SKM-1 (cell line): ENCODE measurements around the gene DYNC2H1.
A peak's percentile ranks its signal among the peaks of the same experiment; 100 is the strongest.
"Not testable (repeated sequence)": the region's sequence is repeated elsewhere in the genome, so short reads cannot be mapped to it uniquely, and the experiment has no call there.

Experiments used
- DNase-seq: peaks from one replicate; lab custom pipeline; 2025; ENCODE audit not compliant: unreplicated experiment; lab: John Stamatoyannopoulos, UW

The DYNC2H1 gene

GRCh38 chr11:103358251-103358650, 249.0 kb downstream of the DYNC2H1 start:
- no peak for DNase-seq

GRCh38 chr11:103359216-103359615, 250.0 kb downstream of the DYNC2H1 start:
- no peak for DNase-seq

- DNase-seq, result no peak
Measured at GRCh38 chr11:103364687-103365086, 255.5 kb downstream of the DYNC2H1 start.

GRCh38 chr11:103367650-103368049, 258.4 kb downstream of the DYNC2H1 start:
- DNase-seq, result no peak

GRCh38 chr11:103368145-103368544, 258.9 kb downstream of the DYNC2H1 start:
- DNase-seq, result no peak

GRCh38 chr11:103370076-103370475, 260.9 kb downstream of the DYNC2H1 start:
- DNase-seq, result peak; percentile 65

- no peak for DNase-seq
Measured at GRCh38 chr11:103372906-103373305, 263.7 kb downstream of the DYNC2H1 start.

GRCh38 chr11:103374227-103374626, 265.0 kb downstream of the DYNC2H1 start:
- DNase-seq, result not testable (repeated sequence)

- no peak for DNase-seq
Measured at GRCh38 chr11:103378931-103379330, 269.7 kb downstream of the DYNC2H1 start.

- no peak for DNase-seq
Measured at GRCh38 chr11:103380031-103380430, 270.8 kb downstream of the DYNC2H1 start.

- no peak for DNase-seq
Measured at GRCh38 chr11:103384652-103385051, 275.4 kb downstream of the DYNC2H1 start.

GRCh38 chr11:103395612-103396011, 286.4 kb downstream of the DYNC2H1 start:
- DNase-seq, result no peak

GRCh38 chr11:103396237-103396636, 287.0 kb downstream of the DYNC2H1 start:
- no peak for DNase-seq

GRCh38 chr11:103397369-103397768, 288.1 kb downstream of the DYNC2H1 start:
- DNase-seq, result no peak

- no peak for DNase-seq
Measured at GRCh38 chr11:103398829-103399228, 289.6 kb downstream of the DYNC2H1 start.

- no peak for DNase-seq
Measured at GRCh38 chr11:103406357-103406756, 297.1 kb downstream of the DYNC2H1 start.

GRCh38 chr11:103407641-103408040, 298.4 kb downstream of the DYNC2H1 start:
- DNase-seq, result no peak

GRCh38 chr11:103413266-103413888, 304.2 kb downstream of the DYNC2H1 start:
- DNase-seq, result no peak

GRCh38 chr11:103418014-103418413, 308.8 kb downstream of the DYNC2H1 start:
- no peak for DNase-seq

- DNase-seq, result no peak
Measured at GRCh38 chr11:103420593-103420992, 311.4 kb downstream of the DYNC2H1 start.

GRCh38 chr11:103433386-103434072, 324.3 kb downstream of the DYNC2H1 start:
- no peak for DNase-seq

GRCh38 chr11:103434073-103434411, 324.8 kb downstream of the DYNC2H1 start:
- DNase-seq, result no peak
